HEK293T (cell line): ENCODE data around the gene GTF3C5.

Experiments
- ARNT ChIP-seq: fragments of 450-650 bp; IDR thresholded peaks from 2 replicates; pipeline ENCODE4 v1.6.1; 2017; ENCODE audit warnings: mild to moderate bottlenecking
- BHLHE40 ChIP-seq: fragments of 450-650 bp; IDR thresholded peaks from 2 replicates; pipeline ENCODE4 v1.6.1; 2016; ENCODE audit warnings: mild to moderate bottlenecking, moderate library complexity, borderline replicate concordance
- ELF4 ChIP-seq: fragments of 450-650 bp; IDR thresholded peaks from 2 replicates; pipeline ENCODE4 v1.6.1; 2017; ENCODE audit warnings: antibody characterized with exemption

- TF ChIP-seq ARNT (no peak), ELF4 (no peak), BHLHE40 (no peak)
These were observed 21.3 kb downstream of the GTF3C5 start for GRCh38 chr9:133051966-133052539.
